ENCODE results near the gene DAPK2.

DNA sequence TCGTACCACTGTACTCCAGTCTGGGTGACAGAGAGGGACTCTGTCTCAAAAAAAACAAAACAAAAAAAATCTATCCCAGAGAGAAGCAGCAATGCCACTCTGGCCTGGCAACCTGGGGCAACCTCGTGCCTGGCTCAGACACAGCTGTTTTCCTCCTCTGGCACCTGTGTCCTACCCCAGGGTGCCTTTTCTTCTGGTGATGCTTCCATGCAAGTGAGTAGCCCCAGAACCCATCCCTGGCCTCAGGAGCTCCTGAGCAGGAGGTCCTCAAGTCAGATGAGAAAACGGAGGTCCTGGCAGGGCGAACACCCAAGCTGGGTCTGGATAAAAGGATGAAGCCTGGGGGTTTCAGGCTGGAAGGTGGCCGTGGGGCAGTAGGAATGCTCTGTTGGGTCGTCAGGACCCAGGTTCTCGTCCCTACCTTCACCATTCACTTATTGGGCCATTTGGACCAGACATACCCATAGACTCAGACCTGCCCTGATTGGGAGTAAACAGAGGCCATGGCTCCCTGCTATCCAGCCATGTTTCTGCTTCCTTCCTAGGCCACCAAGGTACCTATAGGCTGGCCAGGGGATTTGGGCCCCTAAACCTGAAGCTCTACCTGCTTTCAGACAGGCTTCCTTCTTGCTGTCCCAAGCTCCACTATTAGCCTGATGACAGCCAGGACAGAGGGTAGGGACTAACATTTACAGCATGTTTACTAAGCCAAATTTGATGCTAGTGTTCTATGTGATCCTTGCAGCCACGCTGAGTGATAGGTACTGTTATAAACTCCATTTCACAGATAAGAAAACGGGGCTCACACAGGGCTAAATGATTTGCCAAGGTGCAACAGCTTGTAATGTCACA is 102.2 kb downstream of the DAPK2 start:
- no peak for TF ChIP-seq POLR2A (IDR thresholded peaks at IDR 0.05)
- TF ChIP-seq, protein P1, sequence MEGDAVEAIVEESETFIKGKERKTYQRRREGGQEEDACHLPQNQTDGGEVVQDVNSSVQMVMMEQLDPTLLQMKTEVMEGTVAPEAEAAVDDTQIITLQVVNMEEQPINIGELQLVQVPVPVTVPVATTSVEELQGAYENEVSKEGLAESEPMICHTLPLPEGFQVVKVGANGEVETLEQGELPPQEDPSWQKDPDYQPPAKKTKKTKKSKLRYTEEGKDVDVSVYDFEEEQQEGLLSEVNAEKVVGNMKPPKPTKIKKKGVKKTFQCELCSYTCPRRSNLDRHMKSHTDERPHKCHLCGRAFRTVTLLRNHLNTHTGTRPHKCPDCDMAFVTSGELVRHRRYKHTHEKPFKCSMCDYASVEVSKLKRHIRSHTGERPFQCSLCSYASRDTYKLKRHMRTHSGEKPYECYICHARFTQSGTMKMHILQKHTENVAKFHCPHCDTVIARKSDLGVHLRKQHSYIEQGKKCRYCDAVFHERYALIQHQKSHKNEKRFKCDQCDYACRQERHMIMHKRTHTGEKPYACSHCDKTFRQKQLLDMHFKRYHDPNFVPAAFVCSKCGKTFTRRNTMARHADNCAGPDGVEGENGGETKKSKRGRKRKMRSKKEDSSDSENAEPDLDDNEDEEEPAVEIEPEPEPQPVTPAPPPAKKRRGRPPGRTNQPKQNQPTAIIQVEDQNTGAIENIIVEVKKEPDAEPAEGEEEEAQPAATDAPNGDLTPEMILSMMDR (IDR thresholded peaks at IDR 0.05) = no peak
